C4-2B (cell line): Measurements from ENCODE around the gene SHC3.

Source experiments
- H3K27ac ChIP-seq: fragments of 450-650 bp; 2 replicates; pipeline ENCODE4 v1.5.1; 2017
- CTCF ChIP-seq: fragments of 450-650 bp; conservative IDR thresholded peaks from 2 replicates; pipeline ENCODE4 v1.5.1; 2017; ENCODE audit warnings: mild to moderate bottlenecking
- ZFX ChIP-seq: fragments of 450-650 bp; IDR thresholded peaks from 2 replicates; pipeline ENCODE4 v1.6.1; 2017

SHC3 gene

GRCh38 chr9:88991066-88992034 is 187.3 kb downstream of the SHC3 start, which contains the start of gene S1PR3:
TSS of gene S1PR3 (plus strand) at chr9:88991468. CDS start at chr9:89001201, 9,733 bp downstream.
- H3K27ac ChIP-seq: peak within 1 kb of the TSS; percentile 85
- peak; percentile 25 for TF ChIP-seq CTCF
- peak; percentile 60; the same call in 1 of the 2 replicates for TF ChIP-seq ZFX

GRCh38 chr9:88990729-88991065 is 187.9 kb downstream of the SHC3 start:
- TF ChIP-seq ZFX (no peak), CTCF (no peak)
- H3K27ac ChIP-seq: peak overlapping the region; percentile 85

DNA sequence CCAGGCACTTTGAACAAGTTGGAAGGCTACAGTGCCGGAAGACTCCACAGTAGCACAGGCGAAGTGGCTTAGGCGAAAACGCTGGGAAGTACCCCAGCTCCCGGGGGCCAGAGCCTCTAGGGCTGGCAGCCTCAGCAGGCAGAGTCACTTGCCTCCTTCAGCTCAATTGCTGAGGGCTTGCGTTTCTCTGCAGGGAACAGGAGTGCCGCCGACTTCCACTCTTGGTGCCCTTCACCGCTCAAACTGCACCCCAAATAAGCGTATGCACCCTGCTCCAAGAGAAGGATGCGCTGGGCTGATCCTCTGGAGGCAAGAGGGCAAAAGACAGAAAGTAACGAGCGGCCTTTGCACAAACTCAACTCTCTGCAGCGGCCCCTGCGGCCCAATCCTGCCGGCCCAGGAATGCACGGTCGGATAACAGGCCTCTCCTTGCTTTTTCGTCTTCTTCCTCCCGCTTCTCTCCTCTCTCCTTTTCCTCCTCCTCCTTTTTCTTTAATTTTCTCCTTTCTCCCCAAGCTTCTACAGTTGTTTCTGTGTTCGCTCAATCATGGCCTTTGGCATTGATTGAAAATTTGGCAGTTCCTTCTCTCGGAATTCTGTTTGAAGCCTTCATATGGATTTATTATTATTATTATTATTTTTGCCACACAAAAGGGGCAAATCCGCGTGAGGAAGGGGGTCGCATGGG is 188.4 kb downstream of the SHC3 start:
- no peak overlapping the region for H3K27ac ChIP-seq
- TF ChIP-seq ZFX (no peak), CTCF (no peak)

- H3K27ac ChIP-seq: no peak overlapping the region
- TF ChIP-seq CTCF (no peak), ZFX (no peak)
These were observed 189.6 kb downstream of the SHC3 start for GRCh38 chr9:88988796-88989641.

DNA sequence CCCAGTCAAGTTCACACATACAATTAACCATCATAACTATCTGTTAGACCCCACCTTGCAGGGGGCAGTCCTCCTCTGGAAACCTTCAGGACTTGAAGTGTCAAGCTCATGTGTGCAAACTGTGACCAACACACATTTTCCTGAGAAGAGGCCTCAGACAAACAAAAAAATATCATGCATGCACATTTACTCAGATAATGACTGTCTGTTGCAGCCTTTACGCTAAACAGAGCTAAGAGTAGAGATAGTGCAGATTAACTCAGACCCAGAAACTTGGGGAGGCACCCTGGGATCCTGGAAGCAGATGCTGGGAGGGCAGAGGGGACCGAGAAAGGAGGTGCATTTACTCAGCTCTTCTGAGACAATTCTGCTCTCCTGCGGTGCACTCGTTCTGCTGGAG is 191.0 kb downstream of the SHC3 start:
- H3K27ac ChIP-seq: no peak overlapping the region
- TF ChIP-seq CTCF: no peak
- TF ChIP-seq ZFX: no peak

GRCh38 chr9:88986776-88987175 is 191.8 kb downstream of the SHC3 start:
- TF ChIP-seq ZFX: no peak
- no peak for TF ChIP-seq CTCF
- no peak overlapping the region for H3K27ac ChIP-seq
